H1 (cell line): ENCODE measurements around the gene ACOT11. TPM values are rescaled to one million over a fixed set of nuclear protein-coding genes. Genes with fewer than 3 reads are reported as not detected.

ENCODE experiments used
- CHD7 ChIP-seq: fragments of 300-600 bp; sonication (generic); IDR thresholded peaks from 2 replicates; pipeline ENCODE4 v1.7.1; 2012; ENCODE audit warnings: low read length, moderate library complexity, mild to moderate bottlenecking, inconsistent platforms; ENCODE audit not compliant: insufficient replicate concordance
- SIX5 ChIP-seq: IDR thresholded peaks from 2 replicates; pipeline ENCODE4 v1.6.1; 2011; ENCODE audit warnings: mild to moderate bottlenecking, low read depth, low read length
- TCF12 ChIP-seq: IDR thresholded peaks from 2 replicates; pipeline ENCODE4 v1.6.1; 2011; ENCODE audit warnings: low read depth, mild to moderate bottlenecking, low read length
- polyA plus RNA-seq, 7 experiments: library from polyadenylated mRNA; depleted of rRNA in 3 of 7; stranded (reverse) in 5 of 7; unstranded in 2 of 7; fragments of >200 nt in 5 of 7; fragments of 200-250 nt in 2 of 7; gene quantifications; 1 replicate in 5 of 7; 2 replicates in 1 of 7; 4 replicates in 1 of 7; pipeline versions ENCODE4 v1.2.1 to v1.2.3, GENCODE V29; 2011 to 2013; ENCODE audit warnings: missing spikeins in 2 of 7, mixed read lengths in 2 of 7
- total RNA-seq: library from RNA; stranded (reverse); fragmentation: NEBNext Ultra II Directional; extraction: Animal tissue kit (Norgen Biotek cat#: 25700); gene quantifications from 2 replicates; pipeline ENCODE4 v1.2.1, GENCODE V29; 2021
- TF ChIP-seq, protein P1 (sequence below): IDR thresholded peaks from 2 replicates; pipeline ENCODE4 v1.6.1; 2012; ENCODE audit warnings: inconsistent platforms

The ACOT11 gene
- total and polyA plus RNA-seq, 2 of the 8 experiments (the other 6 are each of a cell fraction or from before 2014, with no cell fraction given): 3.8 to 4.5 TPM

DNA sequence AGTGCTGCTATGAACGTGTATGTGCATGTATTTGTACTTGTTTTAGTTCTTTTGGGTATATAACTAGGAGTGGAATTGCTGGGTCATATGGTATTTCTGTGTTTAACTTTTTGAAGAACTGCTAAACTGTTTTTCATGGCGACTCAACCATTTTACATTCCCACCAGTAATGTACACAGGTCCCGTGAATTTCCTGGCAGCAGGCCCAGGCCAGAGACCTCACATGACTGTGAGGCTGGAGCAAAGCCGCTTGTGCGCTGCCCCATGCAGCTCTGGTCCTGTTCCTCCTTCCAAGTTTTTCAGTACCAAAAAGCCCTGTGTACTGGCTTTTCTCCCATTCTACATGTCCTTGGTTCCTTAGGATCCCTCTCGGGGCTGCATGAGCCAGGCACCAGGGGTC lies 29.6 kb downstream of the ACOT11 start (continued):
- no peak for TF ChIP-seq TCF12
- no peak for TF ChIP-seq SIX5
- TF ChIP-seq CHD7: no peak
- TF ChIP-seq, protein P1, sequence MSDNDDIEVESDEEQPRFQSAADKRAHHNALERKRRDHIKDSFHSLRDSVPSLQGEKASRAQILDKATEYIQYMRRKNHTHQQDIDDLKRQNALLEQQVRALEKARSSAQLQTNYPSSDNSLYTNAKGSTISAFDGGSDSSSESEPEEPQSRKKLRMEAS: no peak
